Endometrial microvascular endothelial cells (primary cell): ENCODE data around the gene RASAL3. TPM values are rescaled to one million over a fixed set of nuclear protein-coding genes. Genes with fewer than 3 reads are reported as not detected.

Experiments used
- in situ Hi-C: cut with HindIII; loops from 2 replicates; pipeline ENCODE4 v1.10.0; 2017; ENCODE audit warnings: low sequenced_read_pairs, low pct_unique_long_range_greater_than_20kb; ENCODE audit errors: inconsistent ontology term
- total RNA-seq: library from RNA; depleted of rRNA; stranded (reverse); fragments of >200 nt; gene quantifications from one replicate; pipeline ENCODE4 v1.2.3, GENCODE V29; 2015; ENCODE audit errors: inconsistent ontology term

The RASAL3 gene
- total RNA-seq, 1 donor from 2014 or later, result 30.0 TPM

DNA sequence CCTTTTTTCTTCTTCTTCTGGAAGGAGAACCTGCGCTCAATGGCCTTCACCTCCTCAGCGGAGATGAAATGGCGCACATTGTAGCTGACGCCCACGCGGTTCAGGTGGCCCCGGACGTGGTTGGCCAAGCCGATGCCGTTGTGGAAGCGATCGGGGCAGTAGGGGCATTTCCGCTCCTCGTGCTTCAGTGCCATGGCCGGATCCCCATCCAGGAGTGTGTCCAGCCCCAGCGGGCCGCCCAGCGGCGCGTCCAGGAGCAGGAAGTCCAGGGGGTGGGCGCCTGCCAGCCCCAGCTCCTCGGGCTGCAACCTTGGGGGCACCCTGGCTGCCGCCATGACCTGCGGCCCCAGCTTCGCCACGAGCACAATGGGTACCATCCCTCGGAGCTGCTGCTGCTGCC is 25.8 kb downstream of the RASAL3 start:
- in situ Hi-C loops, result no loop called here

- in situ Hi-C loops, result no loop called here
These were observed 26.2 kb downstream of the RASAL3 start for GRCh38 chr19:15438124-15438496.

DNA sequence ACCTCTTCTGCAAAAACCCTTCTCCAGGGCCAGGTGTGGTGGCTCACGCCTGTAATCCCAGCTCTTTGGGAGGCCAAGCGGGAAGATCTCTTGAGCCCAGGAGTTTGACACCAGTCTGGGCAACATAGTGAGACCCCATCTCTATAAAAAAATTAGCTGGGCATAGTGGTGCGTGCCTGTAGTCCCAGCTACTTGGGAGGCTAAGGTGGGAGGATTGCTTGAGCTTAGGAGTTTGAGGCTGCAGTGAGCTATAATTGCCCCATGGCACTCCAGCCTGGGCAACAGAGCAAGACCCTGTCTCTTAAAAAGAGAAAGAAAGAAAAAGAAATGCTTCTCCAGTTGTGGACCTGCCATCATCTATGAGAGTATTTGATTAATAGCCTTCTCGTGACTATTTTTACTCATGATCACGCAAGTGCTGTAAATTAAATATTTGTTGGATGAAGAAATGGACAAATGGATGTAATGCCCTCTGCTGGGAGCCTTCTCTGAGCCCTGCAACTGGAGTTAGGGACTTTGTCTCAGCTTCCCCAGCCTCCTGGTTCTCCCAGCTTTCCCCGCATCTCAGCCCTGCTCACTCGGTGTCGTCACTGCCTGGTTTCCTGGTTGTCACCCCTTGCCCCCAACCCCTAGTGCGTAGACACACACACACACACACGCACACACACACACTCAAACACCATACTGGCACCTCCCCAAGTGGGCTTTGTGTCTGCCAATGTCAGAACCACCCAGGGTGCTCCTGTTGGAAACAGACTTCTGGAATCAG is 26.8 kb downstream of the RASAL3 start:
- in situ Hi-C loops, result no loop called here

GRCh38 chr19:15436826-15437110 is 27.6 kb downstream of the RASAL3 start:
- in situ Hi-C loops, result no loop called here

- in situ Hi-C loops, result no loop called here
These were observed 28.1 kb downstream of the RASAL3 start for GRCh38 chr19:15436012-15436825.

- in situ Hi-C loops, result no loop called here
These were observed 30.8 kb downstream of the RASAL3 start for GRCh38 chr19:15433519-15434069.

- in situ Hi-C loops, result no loop called here
These were observed 31.5 kb downstream of the RASAL3 start for GRCh38 chr19:15432629-15433518.

- in situ Hi-C loops, result no loop called here
These were observed 32.3 kb downstream of the RASAL3 start for GRCh38 chr19:15432018-15432494.

DNA sequence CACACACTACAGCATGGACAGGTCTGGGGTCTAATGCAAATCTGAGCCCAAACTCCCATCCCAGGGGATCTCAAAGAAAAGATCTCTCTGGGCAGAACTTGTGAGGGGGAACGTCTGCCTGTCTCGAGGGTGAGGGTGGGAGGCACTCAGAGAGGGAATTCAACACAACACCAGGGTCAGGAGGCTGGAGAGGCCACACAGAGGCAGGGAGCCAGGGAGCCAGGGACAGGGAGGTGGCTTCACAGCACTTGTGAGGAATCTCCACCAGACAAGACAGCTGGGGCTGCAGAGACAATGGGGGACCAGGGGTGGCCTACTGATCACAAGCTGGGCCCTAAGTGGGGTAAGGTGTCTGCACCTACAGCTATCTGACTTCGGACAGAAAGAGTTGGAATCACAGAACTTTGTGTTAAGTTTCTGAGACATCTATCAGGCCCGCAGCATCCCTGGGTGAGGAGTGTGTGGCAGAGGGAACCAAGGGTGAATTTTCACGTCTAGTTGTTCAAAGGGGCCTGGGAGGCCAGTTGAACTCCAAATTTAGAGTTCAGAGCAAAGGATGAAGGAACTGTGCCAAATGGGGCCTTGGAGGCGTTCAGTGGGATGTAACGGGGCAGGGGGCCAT is 32.8 kb downstream of the RASAL3 start:
- in situ Hi-C loops, result no loop called here

GRCh38 chr19:15430526-15431120 is 33.7 kb downstream of the RASAL3 start:
- in situ Hi-C loops, result no loop called here

DNA sequence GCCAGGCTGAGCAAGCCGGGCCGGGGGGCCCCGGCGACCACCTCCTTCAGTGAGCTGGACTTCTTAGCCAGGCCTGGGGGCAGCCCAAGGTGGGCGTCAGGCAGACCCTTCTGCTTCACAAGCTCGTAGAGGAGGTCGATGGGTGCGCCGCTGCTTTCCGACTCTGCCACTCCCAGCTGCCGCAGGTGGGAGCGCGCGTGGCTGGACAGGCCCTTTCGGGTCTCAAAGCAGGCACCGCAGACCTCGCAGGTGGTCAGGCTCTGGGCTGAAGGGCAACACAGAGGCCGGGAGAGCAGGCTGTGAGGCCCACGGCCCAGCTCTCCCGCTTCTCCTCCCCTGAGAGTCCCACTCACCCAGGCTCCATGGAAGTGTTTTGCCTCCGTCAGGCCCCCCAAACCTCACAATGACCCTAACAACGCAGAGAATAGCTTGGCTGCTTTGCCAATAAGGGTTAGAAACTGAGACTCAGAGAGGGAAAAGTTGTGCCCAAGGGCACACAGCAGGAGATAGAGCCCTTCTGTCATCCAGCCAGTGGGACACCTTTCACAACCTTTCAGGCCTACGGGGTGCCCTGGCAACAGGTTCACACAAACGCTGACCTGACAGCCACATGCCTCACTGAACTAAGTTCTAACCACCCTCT is 34.4 kb downstream of the RASAL3 start:
- in situ Hi-C loops, result no loop called here

- in situ Hi-C loops, result no loop called here
These were observed 35.2 kb downstream of the RASAL3 start for GRCh38 chr19:15428956-15429824.

DNA sequence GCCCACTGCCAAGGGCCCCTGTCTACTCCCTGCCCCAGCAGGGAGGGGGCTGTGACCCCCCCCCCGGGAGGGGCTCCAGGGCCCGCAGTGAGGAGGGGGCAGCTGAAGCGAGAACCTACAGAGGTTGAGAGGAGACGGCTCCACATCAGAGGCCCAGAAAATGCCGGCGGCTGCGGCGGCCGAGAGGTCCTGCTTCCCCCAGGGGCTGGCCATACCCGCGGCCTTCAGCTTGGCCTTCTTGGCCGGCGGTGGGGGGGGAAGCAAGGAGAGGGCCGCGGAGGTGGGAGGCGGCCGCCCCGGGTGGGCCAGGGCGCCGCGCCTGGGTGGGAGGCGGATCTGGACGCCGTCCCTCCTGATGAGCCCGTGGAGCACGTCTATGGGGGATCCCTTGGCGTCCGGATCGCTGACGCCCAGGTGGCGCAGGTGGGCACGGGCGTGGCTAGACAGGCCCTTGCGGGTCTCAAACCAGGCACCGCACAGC is 36.3 kb downstream of the RASAL3 start:
- in situ Hi-C loops, result no loop called here

- in situ Hi-C loops, result no loop called here
These were observed 37.0 kb downstream of the RASAL3 start for GRCh38 chr19:15427350-15427700.

DNA sequence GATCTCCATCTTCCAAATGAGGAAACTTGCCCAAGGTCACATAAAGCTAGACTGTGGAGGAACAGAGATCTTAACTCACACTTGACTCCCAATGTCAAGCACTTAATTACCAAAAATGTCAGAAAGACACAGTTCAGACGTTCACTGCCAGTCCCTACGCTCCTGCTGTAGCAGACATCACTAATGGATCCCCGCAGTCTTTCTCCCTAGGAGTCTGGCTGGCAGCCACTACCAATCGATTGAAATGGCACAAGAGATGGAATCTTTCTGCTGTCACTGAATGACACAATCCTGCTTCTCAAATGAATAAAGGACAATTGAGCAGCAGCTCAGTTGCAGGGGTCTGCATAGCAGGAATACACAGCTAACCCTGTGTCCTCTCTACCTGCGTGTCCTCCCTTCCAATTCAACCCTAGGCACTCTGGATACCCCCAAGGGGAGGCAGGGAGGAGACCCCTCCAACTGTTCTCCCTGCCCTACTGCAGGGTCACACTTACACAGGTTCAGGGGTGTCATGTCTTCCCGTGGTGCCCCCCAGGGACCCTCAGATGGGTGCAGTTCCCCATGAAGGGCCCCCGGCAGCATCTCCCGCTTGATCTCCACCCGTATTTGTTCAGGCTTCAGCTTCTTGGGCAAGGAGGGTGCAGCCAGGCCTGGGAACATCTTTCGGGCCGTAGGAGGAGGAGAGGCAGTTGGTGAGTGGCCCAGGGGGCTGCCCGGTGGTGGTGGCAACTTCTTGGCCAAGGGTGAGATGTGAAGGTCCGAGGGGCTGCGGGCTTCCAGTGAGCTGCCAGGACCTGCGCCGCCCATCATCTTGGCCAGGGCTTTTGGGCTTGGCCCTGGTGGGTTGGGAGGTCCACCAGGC is 37.6 kb downstream of the RASAL3 start:
- in situ Hi-C loops, result no loop called here

DNA sequence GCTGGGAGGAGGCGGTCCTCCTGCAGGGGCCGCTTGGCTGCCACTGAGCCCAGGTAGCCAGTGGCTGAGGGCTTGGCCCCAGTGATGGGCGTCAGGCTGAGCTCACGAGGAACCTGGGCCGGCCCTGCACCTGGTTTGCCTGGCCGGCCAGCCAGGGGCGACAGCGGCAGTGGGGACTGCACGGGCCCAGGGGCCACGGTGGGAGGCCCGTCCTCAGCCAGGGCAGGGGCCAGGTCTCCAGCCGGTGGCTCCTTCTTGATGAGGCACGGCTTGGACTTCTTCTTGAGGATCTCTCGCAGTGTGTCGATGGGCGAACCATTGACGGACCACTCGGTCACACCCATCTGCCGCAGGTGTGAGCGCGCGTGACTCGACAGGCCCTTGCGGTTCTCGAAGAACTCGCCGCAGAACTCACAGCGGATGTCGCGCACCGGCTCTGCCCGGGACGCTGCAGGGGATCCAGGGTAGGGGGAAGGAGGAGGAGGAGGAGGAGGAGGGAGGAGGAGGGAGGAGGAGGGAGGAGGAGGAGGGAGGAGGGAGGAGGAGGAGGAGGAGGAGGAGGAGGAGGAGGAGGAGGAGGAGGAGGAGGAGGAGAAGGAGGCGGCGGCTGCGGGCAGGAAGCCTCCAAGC is 38.9 kb downstream of the RASAL3 start:
- in situ Hi-C loops, result no loop called here
